Measurements from ENCODE around the gene IFITM2.

GRCh38 chr11:305844-306211, 1.8 kb upstream of the IFITM2 start:
- no peak for TF ChIP-seq EP300 (IDR thresholded peaks at IDR 0.05)
- TF ChIP-seq POLR2A (IDR thresholded peaks at IDR 0.05) = no peak
- TF ChIP-seq, protein P1, sequence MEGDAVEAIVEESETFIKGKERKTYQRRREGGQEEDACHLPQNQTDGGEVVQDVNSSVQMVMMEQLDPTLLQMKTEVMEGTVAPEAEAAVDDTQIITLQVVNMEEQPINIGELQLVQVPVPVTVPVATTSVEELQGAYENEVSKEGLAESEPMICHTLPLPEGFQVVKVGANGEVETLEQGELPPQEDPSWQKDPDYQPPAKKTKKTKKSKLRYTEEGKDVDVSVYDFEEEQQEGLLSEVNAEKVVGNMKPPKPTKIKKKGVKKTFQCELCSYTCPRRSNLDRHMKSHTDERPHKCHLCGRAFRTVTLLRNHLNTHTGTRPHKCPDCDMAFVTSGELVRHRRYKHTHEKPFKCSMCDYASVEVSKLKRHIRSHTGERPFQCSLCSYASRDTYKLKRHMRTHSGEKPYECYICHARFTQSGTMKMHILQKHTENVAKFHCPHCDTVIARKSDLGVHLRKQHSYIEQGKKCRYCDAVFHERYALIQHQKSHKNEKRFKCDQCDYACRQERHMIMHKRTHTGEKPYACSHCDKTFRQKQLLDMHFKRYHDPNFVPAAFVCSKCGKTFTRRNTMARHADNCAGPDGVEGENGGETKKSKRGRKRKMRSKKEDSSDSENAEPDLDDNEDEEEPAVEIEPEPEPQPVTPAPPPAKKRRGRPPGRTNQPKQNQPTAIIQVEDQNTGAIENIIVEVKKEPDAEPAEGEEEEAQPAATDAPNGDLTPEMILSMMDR (IDR thresholded peaks at IDR 0.05) = no peak
